Measurements from ENCODE around the gene MIER2.
"Not testable (repeated sequence)": the region's sequence is repeated elsewhere in the genome, so short reads cannot be mapped to it uniquely, and the experiment has no call there.

- TF ChIP-seq ZBTB40 (IDR thresholded peaks at IDR 0.05; ENCODE audit: borderline replicate concordance); RAD21 (IDR thresholded peaks at IDR 0.05; ENCODE audit: insufficient read depth, low read depth, low read length); TAF1 (IDR thresholded peaks at IDR 0.05; ENCODE audit: borderline replicate concordance, low read depth, low read length); FOXK2 (IDR thresholded peaks at IDR 0.05): not testable (repeated sequence)
Observed at GRCh38 chr19:380618-381219, 36.1 kb upstream of the MIER2 start.

Data from GM12878 (cell line).